ENCODE results near the gene SLC25A30.
"Not testable (repeated sequence)": the region's sequence is repeated elsewhere in the genome, so short reads cannot be mapped to it uniquely, and the experiment has no call there.

Gene SLC25A30

GRCh38 chr13:45433381-45433790 lies 15.2 kb upstream of the SLC25A30 start:
- DNase-seq (ENCODE audit: low read depth): no peak
- no peak overlapping the region for H3K4me3 ChIP-seq (ENCODE audit: low read length)
- TF ChIP-seq CTCF (IDR thresholded peaks at IDR 0.05; ENCODE audit: insufficient read depth, low read depth, low read length, missing control alignments): no peak

GRCh38 chr13:45432737-45433380 lies 14.7 kb upstream of the SLC25A30 start:
- no peak for TF ChIP-seq CTCF (IDR thresholded peaks at IDR 0.05; ENCODE audit: insufficient read depth, low read depth, low read length, missing control alignments)
- DNase-seq (ENCODE audit: low read depth): no peak
- no peak overlapping the region for H3K4me3 ChIP-seq (ENCODE audit: low read length)

- DNase-seq (ENCODE audit: low read depth); H3K4me3 ChIP-seq (ENCODE audit: low read length): not testable (repeated sequence)
These were observed 8.1 kb upstream of the SLC25A30 start for GRCh38 chr13:45426056-45426841.

- no peak for DNase-seq (ENCODE audit: low read depth)
- TF ChIP-seq CTCF (IDR thresholded peaks at IDR 0.05; ENCODE audit: insufficient read depth, low read depth, low read length, missing control alignments): no peak
- H3K4me3 ChIP-seq (ENCODE audit: low read length): no peak overlapping the region
These were observed 4.6 kb upstream of the SLC25A30 start for GRCh38 chr13:45422731-45423292.

- no peak overlapping the region for H3K4me3 ChIP-seq (ENCODE audit: low read length)
- no peak for DNase-seq (ENCODE audit: low read depth)
- TF ChIP-seq CTCF (IDR thresholded peaks at IDR 0.05; ENCODE audit: insufficient read depth, low read depth, low read length, missing control alignments): no peak
These were observed 1.8 kb upstream of the SLC25A30 start for GRCh38 chr13:45419945-45420344.

GRCh38 chr13:45419389-45419788 lies 1.2 kb upstream of the SLC25A30 start:
- DNase-seq (ENCODE audit: low read depth); H3K4me3 ChIP-seq (ENCODE audit: low read length): not testable (repeated sequence)

GRCh38 chr13:45416516-45417128 lies 1.6 kb downstream of the SLC25A30 start:
- DNase-seq (ENCODE audit: low read depth): no peak
- TF ChIP-seq CTCF (IDR thresholded peaks at IDR 0.05; ENCODE audit: insufficient read depth, low read depth, low read length, missing control alignments): no peak
- peak overlapping the region; percentile 72 for H3K4me3 ChIP-seq (ENCODE audit: low read length)
